Upper lobe of left lung (tissue), 4 donors: Measurements from ENCODE around the gene PER3.

Source experiments
- POLR2A ChIP-seq, 4 donors: fragments of 450-650 bp; IDR thresholded peaks; one replicate each; pipeline ENCODE4 v1.5.1; 2016 to 2017; ENCODE audit warnings: antibody characterized with exemption in 4 of 4, mild to moderate bottlenecking in 2 of 4
- POLR2AphosphoS5 ChIP-seq, 2 donors: sonication (generic); formaldehyde crosslinking; IDR thresholded peaks; one replicate each; pipeline ENCODE4 v1.5.1; 2017; ENCODE audit warnings: antibody characterized with exemption in 2 of 2
- TF ChIP-seq, protein P1 (sequence below), 6 experiments: fragments of 450-650 bp in 4 of 6; fragments of 200-600 bp in 2 of 6; sonication (generic) in 2 of 6; IDR thresholded peaks; one replicate each; pipeline ENCODE4 v1.5.1; 2016 to 2019; ENCODE audit warnings: antibody characterized with exemption in 6 of 6

DNA sequence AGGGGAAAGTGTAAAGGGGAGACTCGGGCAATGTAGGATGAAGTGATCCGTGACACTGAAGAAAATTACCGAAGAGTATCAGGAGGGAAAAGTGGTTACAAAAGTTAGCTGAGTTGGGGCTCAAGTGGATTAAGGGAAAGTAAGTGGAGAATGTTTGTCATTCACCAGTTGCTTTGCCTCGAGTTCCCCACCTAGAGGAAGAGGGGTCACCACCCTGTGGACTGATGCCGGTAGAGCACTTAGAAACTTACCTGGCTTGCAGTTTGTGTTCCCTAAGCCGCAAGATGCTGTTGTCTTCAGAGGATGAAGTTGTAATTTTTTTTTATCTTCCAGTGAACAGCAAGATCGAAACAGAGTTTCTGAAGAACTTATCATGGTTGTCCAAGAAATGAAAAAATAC is 1.0 kb downstream of the PER3 start:
- TF ChIP-seq, protein P1, sequence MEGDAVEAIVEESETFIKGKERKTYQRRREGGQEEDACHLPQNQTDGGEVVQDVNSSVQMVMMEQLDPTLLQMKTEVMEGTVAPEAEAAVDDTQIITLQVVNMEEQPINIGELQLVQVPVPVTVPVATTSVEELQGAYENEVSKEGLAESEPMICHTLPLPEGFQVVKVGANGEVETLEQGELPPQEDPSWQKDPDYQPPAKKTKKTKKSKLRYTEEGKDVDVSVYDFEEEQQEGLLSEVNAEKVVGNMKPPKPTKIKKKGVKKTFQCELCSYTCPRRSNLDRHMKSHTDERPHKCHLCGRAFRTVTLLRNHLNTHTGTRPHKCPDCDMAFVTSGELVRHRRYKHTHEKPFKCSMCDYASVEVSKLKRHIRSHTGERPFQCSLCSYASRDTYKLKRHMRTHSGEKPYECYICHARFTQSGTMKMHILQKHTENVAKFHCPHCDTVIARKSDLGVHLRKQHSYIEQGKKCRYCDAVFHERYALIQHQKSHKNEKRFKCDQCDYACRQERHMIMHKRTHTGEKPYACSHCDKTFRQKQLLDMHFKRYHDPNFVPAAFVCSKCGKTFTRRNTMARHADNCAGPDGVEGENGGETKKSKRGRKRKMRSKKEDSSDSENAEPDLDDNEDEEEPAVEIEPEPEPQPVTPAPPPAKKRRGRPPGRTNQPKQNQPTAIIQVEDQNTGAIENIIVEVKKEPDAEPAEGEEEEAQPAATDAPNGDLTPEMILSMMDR (IDR thresholded peaks at IDR 0.05), result peak in 1 of 6 experiments; percentile 15
- TF ChIP-seq POLR2AphosphoS5 (IDR thresholded peaks at IDR 0.05) (no peak), POLR2A (IDR thresholded peaks at IDR 0.05) (no peak)
